Naive B cell (primary cell): Measurements from ENCODE around the gene CSTA. TPM values are rescaled to one million over a fixed set of nuclear protein-coding genes. Genes with fewer than 3 reads are reported as not detected.

Source experiments
- ATAC-seq, 2 donors: fragments of 150-1000 bp; cut with Tn5 transposase; 2 replicates each; pipeline ENCODE4 v1.10.0; 2021; ENCODE audit warnings: low read depth in 2 of 2, mild to moderate bottlenecking in 2 of 2, moderate library complexity in 2 of 2
- DNase-seq: peaks from one replicate; pipeline ENCODE4 v3.0.0; 2022
- H3K27ac Mint-ChIP-seq, 6 donors: one replicate each; pipeline ENCODE4 v1.8.0; 2020 to 2022; ENCODE audit warnings: mild to moderate bottlenecking in 6 of 6, mixed read lengths in 6 of 6, moderate library complexity in 5 of 6, inconsistent platforms in 2 of 6
- H3K27me3 Mint-ChIP-seq, 3 donors: one replicate each; pipeline ENCODE4 v1.8.0; 2021 to 2022; ENCODE audit warnings: mixed read lengths in 3 of 3, mild to moderate bottlenecking in 1 of 3
- H3K36me3 Mint-ChIP-seq, 2 donors: one replicate each; pipeline ENCODE4 v1.8.0; 2020 to 2022; ENCODE audit warnings: mixed read lengths in 2 of 2, inconsistent platforms in 1 of 2, mild to moderate bottlenecking in 1 of 2
- H3K4me1 Mint-ChIP-seq, 3 donors: one replicate each; pipeline ENCODE4 v1.8.0; 2020 to 2022; ENCODE audit warnings: mixed read lengths in 3 of 3, inconsistent platforms in 1 of 3, mild to moderate bottlenecking in 1 of 3, moderate library complexity in 1 of 3
- H3K4me3 Mint-ChIP-seq, 8 donors: one replicate each; pipeline ENCODE4 v1.8.0; 2020 to 2022; ENCODE audit warnings: mild to moderate bottlenecking in 8 of 8, mixed read lengths in 8 of 8, moderate library complexity in 8 of 8, inconsistent platforms in 2 of 8
- H3K9me3 Mint-ChIP-seq, 7 donors: one replicate each; pipeline ENCODE4 v1.8.0; 2020 to 2022; ENCODE audit warnings: mixed read lengths in 7 of 7, mild to moderate bottlenecking in 5 of 7, inconsistent platforms in 2 of 7, moderate library complexity in 1 of 7
- polyA plus RNA-seq, 6 donors: library from polyadenylated mRNA; unstranded; fragments of 300-500 nt; fragmentation: Illumina TruSeq; gene quantifications; one replicate each; pipeline ENCODE4 v1.2.3, GENCODE V29; 2021; ENCODE audit warnings: low read depth in 6 of 6

CSTA gene
- polyA plus RNA-seq, 6 donors from 2014 or later, result 0.57 to 2.5 (median 0.67) TPM; not detected in 2

DNA sequence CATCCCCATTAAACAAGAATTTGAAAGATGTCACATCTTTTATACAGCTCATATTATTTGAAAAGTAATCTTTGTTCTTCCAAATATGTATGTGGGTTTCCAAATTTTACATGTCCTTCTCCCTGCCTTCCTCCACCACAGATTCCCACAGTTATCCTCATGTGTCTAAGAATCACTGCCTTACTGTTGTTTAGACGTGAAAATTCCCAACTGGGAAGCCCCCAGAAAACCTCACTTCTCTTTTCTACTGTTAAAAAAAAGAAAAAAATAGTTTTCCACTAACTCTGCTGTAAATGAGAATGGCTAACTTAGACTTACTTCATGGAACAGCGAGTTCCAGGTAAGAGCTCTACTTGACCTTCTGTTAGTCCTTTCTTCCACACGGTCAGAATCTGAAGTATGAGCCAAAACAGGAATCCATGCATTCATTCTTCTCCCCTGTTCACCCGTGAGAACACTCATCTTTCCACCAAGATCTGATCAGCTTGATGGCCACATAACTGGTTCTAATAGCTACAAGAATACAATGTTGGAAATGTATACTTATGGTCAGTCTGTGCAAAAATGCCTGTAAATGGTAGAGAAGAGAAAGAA, 17.9 kb upstream of the CSTA start:
- Mint-ChIP-seq H3K36me3 (no peaks in the 10 kb centered on the region), H3K9me3 (no peaks in the 10 kb centered on the region), H3K27ac (no peak overlapping the region), H3K4me3 (no peak overlapping the region), H3K4me1 (no peaks in the 10 kb centered on the region), H3K27me3 (peaks cover 0 to 9% (median 0%) of the 10 kb centered on the region in 3 donors)
- ATAC-seq, result no peak
- no peak for DNase-seq

DNA sequence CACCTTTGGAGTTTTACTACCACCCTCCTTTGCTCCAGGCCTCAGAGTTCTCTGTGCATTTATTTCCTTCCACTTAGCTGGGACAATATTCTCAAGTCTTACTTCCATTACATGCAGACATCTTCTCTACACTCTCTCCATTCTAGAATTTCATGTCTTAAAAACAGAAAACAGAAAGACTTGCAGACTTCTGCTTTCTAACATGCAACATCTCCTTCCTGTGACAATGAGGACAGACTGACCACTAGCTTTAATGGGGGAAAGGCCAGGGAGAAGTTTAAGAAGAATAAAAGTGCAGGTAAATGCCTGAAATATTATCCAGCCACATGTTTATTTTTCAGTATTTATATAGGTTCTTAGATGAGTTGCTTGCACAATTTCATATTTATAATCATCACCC, 17.1 kb upstream of the CSTA start:
- H3K9me3 Mint-ChIP-seq, result no peaks in the 10 kb centered on the region

DNA sequence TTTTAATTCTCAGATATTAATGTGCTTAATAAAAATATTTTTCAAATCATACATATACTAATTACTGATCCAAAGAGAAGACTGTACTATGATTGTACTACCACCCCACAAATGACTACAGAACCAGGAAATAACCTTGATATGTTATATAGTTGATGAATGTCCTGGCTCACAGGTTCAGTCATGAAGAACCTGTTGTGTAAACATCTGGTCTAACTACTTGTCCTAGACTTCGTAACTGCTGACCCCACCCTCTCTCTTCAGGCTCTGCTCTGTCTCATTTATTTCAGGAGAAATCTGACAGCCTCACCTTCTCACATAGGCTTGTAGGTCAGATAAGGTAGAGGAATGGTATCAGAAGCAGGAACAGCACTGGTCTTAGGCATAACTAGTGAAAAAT, 14.7 kb upstream of the CSTA start:
- no peaks in the 10 kb centered on the region for H3K36me3 Mint-ChIP-seq
- peak overlapping the region in 1 of 6 donors; percentile 22 for H3K27ac Mint-ChIP-seq
- H3K4me3 Mint-ChIP-seq, result no peak overlapping the region
- DNase-seq, result no peak
- H3K27me3 Mint-ChIP-seq, result peaks cover under 1 to 15% (median 9%) of the 10 kb centered on the region in 3 donors
- ATAC-seq, result no peak
- H3K9me3 Mint-ChIP-seq, result no peaks in the 10 kb centered on the region
- H3K4me1 Mint-ChIP-seq, result no peaks in the 10 kb centered on the region

More for the DNA sequence above, 17.1 kb upstream of the CSTA start:
- H3K4me1 Mint-ChIP-seq, result no peaks in the 10 kb centered on the region
- no peaks in the 10 kb centered on the region for H3K36me3 Mint-ChIP-seq
- DNase-seq (no peak), ATAC-seq (no peak)
- H3K4me3 Mint-ChIP-seq, result no peak overlapping the region
- H3K27ac Mint-ChIP-seq, result no peak overlapping the region
- H3K27me3 Mint-ChIP-seq, result peaks cover 0 to 12% (median 4%) of the 10 kb centered on the region in 3 donors

DNA sequence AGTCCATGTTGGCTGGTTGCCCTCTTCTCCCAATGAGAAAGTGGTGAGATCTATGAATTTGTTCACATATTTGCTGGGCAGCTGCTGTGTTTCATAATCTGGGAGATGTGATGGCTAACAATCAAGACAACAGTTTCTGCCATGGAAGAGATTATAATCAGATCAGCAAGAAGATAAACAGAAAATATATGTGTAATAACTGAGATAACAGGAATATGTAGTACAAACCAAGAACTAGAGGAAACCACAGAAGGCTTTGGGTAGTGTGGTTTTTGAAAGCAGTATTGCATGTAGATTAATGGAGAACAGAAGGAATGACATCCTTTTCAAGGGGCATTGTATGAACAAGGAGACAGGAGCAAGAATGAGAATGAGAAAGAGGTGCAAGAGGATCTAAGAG, 12.2 kb upstream of the CSTA start:
- ATAC-seq (no peak), DNase-seq (no peak)
- Mint-ChIP-seq H3K27ac (no peak overlapping the region), H3K9me3 (peaks cover 0 to 3% (median 0%) of the 10 kb centered on the region in 7 donors), H3K4me3 (no peak overlapping the region), H3K36me3 (peaks cover 0 to 4% of the 10 kb centered on the region in 2 donors), H3K4me1 (no peaks in the 10 kb centered on the region), H3K27me3 (peaks cover 14 to 17% (median 15%) of the 10 kb centered on the region in 3 donors)

DNA sequence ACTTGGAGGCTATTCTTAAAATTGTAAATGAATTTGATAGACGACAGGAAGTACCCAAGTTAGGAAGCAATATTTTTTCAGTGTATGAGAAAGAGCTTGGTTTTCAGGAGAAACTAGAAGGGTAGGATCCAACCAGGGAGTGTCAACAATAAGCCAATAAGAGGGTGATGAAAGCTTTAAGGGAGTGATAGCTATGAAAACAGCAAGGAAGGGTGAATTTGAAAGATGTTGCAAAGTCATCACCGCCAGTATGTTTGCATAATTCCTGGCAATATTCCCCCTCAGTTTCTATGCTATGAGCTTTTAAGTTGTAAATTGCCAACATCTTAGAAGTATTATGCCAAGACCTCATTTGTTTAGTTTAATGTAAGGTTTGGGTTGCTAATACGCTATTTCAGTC, 11.8 kb upstream of the CSTA start:
- Mint-ChIP-seq H3K9me3 (peaks cover 0 to 7% (median 2%) of the 10 kb centered on the region in 7 donors), H3K36me3 (peaks cover 2 to 9% of the 10 kb centered on the region in 2 donors), H3K4me1 (no peaks in the 10 kb centered on the region), H3K4me3 (no peak overlapping the region), H3K27ac (no peak overlapping the region), H3K27me3 (peaks cover 15 to 21% (median 19%) of the 10 kb centered on the region in 3 donors)
- DNase-seq (no peak), ATAC-seq (no peak)

DNA sequence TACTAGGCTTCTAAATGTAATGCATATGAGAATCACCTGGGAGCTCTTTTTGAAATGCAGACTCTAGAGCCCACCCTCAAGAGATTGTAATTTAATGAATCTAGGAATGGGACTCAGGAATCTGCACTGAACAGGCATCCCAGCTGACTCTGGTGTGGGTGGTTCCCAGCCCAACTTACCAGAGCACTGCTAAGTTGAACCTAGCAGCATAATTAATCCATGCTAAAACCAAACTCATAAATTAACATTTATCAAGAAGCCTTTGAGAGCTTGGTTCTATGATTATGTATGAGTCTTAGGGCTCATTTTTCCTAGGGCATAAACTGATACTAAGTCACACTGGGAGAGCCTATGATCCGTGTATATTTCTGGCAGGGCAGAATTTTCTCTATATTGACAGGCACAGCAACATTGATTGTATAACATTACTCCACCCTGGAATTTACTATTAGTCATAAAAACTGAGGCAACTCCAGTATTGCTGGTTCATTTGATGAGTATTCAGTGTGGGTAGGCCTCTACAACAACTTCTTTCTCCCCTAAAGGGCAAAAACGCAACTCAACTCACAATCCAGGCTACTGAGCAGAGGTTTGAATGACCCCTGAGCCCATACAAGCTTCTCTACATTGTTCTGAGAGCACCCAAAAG, 10.7 kb upstream of the CSTA start:
- Mint-ChIP-seq H3K27ac (no peak overlapping the region), H3K4me3 (no peak overlapping the region), H3K27me3 (peaks cover 15 to 26% (median 23%) of the 10 kb centered on the region in 3 donors), H3K36me3 (peaks cover 4 to 9% of the 10 kb centered on the region in 2 donors), H3K4me1 (no peaks in the 10 kb centered on the region), H3K9me3 (peaks cover 0 to 12% (median 8%) of the 10 kb centered on the region in 7 donors)
- no peak for ATAC-seq
- no peak for DNase-seq

DNA sequence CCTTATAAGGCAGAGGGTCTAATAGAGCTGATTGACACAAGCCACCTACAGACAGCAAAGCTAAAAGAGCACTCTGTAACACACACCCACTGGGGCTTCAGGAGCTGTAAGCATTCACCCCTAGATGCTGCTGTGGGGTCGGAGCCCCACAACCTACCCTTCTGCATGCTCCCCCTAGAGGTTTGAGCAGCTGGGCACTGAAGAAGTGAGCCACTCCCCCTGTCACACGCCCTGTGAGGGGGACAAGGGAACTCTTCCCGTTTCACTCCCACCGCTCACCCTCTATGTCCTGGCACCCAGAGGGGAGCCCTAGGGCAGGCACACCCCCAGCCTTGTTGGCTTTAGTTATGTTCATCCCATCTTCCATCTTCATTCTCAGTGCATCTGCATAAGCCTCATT, 9.4 kb upstream of the CSTA start:
- ATAC-seq, result no peak
- DNase-seq, result no peak
- Mint-ChIP-seq H3K27ac (no peak overlapping the region), H3K4me1 (no peaks in the 10 kb centered on the region), H3K36me3 (peaks cover 9 to 10% of the 10 kb centered on the region in 2 donors), H3K27me3 (peaks cover 12 to 26% (median 23%) of the 10 kb centered on the region in 3 donors), H3K4me3 (no peak overlapping the region), H3K9me3 (peaks cover 3 to 24% (median 15%) of the 10 kb centered on the region in 7 donors)

DNA sequence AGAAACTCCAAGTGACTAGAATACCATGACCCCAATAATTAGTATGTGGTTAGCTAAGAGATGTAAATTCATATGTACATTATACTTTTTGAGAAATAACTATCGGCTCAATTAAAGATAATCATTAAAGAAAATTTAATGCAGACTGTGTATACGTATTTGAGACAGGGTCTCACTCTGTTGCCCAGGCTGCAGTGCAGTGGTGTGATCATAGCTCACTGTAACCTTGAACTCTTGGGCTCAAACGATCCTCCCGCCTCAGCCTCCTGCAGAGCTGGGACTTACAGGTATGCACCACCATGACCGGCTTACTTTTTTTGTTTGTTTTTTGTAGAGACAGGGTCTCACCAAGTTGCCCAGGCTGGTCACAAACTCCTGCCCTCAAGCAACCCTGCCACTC, 8.7 kb upstream of the CSTA start:
- peaks cover 3 to 24% (median 15%) of the 10 kb centered on the region in 7 donors for H3K9me3 Mint-ChIP-seq
- DNase-seq, result no peak
- H3K4me3 Mint-ChIP-seq, result no peak overlapping the region
- peaks cover 6 to 26% (median 23%) of the 10 kb centered on the region in 3 donors for H3K27me3 Mint-ChIP-seq
- peaks cover 9 to 10% of the 10 kb centered on the region in 2 donors for H3K36me3 Mint-ChIP-seq
- no peaks in the 10 kb centered on the region for H3K4me1 Mint-ChIP-seq
- no peak for ATAC-seq
- no peak overlapping the region for H3K27ac Mint-ChIP-seq

DNA sequence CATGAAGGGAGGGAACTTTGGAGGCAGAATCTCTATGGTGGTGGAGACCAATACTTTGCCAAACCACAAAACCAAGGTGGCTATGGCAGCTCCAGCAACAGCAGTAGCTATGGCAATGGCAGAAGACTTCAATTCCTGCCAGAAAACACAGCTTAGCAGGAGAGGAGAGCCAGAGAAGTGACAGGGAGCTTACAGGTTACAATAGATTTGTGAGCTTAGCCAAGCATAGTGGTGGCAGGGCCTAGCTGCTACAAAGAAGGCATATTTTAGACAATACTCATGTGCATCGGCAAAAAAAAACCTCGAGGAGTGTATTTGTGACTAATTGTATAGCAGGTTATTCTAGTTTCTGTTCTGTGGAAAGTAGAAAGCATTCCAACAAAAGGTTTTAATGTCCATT, 6.4 kb upstream of the CSTA start:
- H3K9me3 Mint-ChIP-seq, result peaks cover 3 to 24% (median 15%) of the 10 kb centered on the region in 7 donors
- H3K36me3 Mint-ChIP-seq, result peaks cover 9 to 10% of the 10 kb centered on the region in 2 donors
- no peak overlapping the region for H3K4me3 Mint-ChIP-seq
- H3K4me1 Mint-ChIP-seq, result no peaks in the 10 kb centered on the region
- peaks cover 0 to 26% (median 17%) of the 10 kb centered on the region in 3 donors for H3K27me3 Mint-ChIP-seq
- ATAC-seq, result no peak
- DNase-seq, result no peak
- H3K27ac Mint-ChIP-seq, result no peak overlapping the region

DNA sequence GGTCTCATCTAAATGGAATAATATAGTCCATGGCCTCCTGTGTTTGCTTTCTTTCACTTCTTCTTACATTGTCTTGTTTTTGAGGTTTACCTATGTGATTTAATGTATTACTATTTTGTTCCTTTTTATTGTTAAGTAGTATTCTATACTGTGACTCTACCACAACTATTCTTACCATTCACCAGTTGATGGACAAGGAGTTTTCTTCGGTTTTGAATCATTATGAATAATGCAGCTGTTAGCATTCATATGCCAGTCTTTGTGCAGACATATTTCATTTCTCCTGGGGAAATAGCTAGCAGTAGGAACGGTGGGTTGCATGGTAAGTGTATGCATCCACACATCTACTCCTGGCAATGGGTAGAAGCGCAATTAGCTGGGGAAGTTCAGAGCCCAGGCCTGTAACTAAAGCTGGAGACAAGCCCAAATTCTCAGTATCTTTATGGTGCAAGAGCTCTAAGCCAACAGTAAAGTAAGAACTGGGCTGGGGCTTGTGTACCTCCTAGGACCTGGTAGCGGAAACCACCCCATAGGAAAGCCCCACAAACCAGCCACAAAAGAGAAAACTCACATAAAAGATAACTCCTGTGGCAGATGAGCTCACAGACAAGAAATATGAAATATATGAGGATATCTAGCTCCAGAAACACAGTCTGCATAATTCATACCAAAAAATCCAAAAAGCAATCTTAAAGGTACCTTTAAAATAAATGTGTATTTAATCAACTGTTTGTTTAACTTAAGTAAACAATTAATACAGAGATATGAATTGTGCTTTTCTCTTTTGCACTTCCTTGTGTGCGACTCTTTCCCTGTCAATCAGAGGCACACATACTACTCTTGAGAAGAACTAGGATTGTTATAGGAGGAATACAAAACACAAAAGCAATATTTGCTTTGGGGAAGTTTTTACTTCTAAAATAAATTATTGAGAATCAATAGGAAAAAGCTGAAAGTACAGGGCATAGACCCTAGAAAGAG, 2.7 kb upstream of the CSTA start:
- Mint-ChIP-seq H3K4me3 (no peak overlapping the region), H3K36me3 (peaks cover 9 to 10% of the 10 kb centered on the region in 2 donors), H3K4me1 (no peaks in the 10 kb centered on the region), H3K9me3 (peaks cover 3 to 24% (median 16%) of the 10 kb centered on the region in 7 donors), H3K27me3 (peaks cover 4 to 17% (median 6%) of the 10 kb centered on the region in 3 donors), H3K27ac (no peak overlapping the region)
- no peak for DNase-seq
- ATAC-seq, result no peak

DNA sequence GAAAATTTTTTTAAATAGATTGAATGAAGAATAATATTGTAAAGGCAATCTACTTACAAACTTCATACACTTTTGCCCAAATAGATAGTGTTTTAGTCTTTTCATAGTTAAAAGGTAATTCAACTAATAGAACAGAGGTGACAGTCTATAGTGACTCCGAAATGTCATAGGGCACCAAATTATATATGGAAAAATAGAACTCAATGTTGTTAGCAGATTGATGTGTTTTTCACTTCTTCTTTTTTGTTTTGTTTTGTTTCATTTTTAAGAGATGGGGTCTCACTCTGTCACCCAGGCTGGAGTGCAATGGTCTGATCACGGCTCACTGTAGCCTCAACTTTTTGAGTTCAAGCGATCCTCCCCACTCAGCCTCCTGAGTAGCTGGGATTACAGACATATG, 721 bp downstream of the CSTA start:
- DNase-seq (no peak), ATAC-seq (no peak)
- H3K27me3 Mint-ChIP-seq, result peaks cover 6 to 10% (median 8%) of the 10 kb centered on the region in 3 donors
- H3K27ac Mint-ChIP-seq, result no peak overlapping the region
- H3K9me3 Mint-ChIP-seq, result peaks cover 0 to 2% (median 0%) of the 10 kb centered on the region in 7 donors
- H3K36me3 Mint-ChIP-seq, result no peaks in the 10 kb centered on the region
- no peak overlapping the region for H3K4me3 Mint-ChIP-seq
- no peaks in the 10 kb centered on the region for H3K4me1 Mint-ChIP-seq

DNA sequence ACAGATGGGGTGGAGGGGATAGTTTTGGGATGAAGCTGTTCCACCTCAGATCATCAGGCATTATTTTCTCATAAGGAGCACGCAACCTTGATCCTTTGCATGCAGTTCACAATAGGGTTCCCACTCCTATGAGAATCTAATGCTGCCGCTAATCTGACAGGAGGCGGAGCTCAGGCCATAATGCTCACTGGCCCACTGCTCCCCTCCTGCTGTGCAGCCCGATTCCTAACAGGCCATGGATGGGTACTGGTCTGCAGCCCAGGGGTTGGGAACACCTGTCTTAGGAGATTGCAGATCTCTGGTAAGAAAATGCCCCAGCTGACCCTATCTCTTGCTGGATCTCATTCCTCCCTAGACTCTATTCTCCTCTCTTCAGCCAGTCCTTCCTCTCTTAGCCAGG, 6.8 kb downstream of the CSTA start:
- Mint-ChIP-seq H3K36me3 (no peaks in the 10 kb centered on the region), H3K9me3 (no peaks in the 10 kb centered on the region), H3K27ac (no peak overlapping the region), H3K27me3 (peaks cover 15 to 27% (median 25%) of the 10 kb centered on the region in 3 donors), H3K4me3 (no peak overlapping the region), H3K4me1 (no peaks in the 10 kb centered on the region)
- DNase-seq, result no peak
- no peak for ATAC-seq

DNA sequence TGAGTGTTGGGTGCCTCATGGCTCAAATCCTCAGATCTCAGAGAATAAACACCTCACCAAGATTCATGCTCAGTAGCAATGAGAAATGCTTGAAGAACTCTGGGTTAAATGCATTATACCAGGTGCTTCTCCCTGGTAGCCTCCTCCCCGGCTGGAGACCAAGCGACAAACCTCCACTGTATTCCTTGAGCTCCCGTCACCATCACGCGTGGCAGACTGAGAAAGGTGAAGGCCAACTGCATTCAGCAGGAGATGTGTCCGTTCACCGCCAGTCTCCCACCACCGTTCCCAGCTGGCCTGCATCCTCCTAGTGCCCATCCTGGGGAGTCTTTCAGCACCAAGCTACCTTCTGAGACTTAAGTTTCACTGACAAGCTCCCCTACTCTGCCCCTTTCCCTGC, 7.5 kb downstream of the CSTA start:
- Mint-ChIP-seq H3K4me1 (no peaks in the 10 kb centered on the region), H3K36me3 (no peaks in the 10 kb centered on the region), H3K9me3 (no peaks in the 10 kb centered on the region), H3K27me3 (peaks cover 15 to 27% (median 25%) of the 10 kb centered on the region in 3 donors), H3K27ac (no peak overlapping the region), H3K4me3 (no peak overlapping the region)
- no peak for ATAC-seq
- no peak for DNase-seq
